Neuronal stem cell (in vitro differentiated cells): ENCODE data around the gene MACROD2.

Experiments
- DNase-seq: peaks from one replicate; pipeline ENCODE4 v3.0.0-alpha.2; 2013; ENCODE audit warnings: low spot score
- H2AFZ ChIP-seq: one replicate; pipeline ENCODE4 v1.6.1; 2013; ENCODE audit warnings: mild to moderate bottlenecking, low read length, inconsistent platforms
- H2AK5ac ChIP-seq: 2 replicates; pipeline ENCODE4 v1.6.1; 2013; ENCODE audit warnings: low read depth, mild to moderate bottlenecking, inconsistent platforms, low read length, moderate library complexity, mixed read lengths
- H2BK120ac ChIP-seq: 2 replicates; pipeline ENCODE4 v1.6.1; 2013; ENCODE audit warnings: low read depth, mild to moderate bottlenecking, inconsistent platforms, low read length, moderate library complexity, mixed read lengths
- H2BK12ac ChIP-seq: one replicate; pipeline ENCODE4 v1.6.1; 2013; ENCODE audit warnings: low read length, inconsistent platforms
- H2BK15ac ChIP-seq: 2 replicates; pipeline ENCODE4 v1.6.1; 2013; ENCODE audit warnings: mild to moderate bottlenecking, low read length, inconsistent platforms, mixed read lengths
- H2BK5ac ChIP-seq: one replicate; pipeline ENCODE4 v1.6.1; 2013; ENCODE audit warnings: inconsistent platforms, mild to moderate bottlenecking, low read length, moderate library complexity
- H3K14ac ChIP-seq: one replicate; pipeline ENCODE4 v1.6.1; 2013; ENCODE audit warnings: low read length, inconsistent platforms
- H3K18ac ChIP-seq: 2 replicates; pipeline ENCODE4 v1.6.1; 2013; ENCODE audit warnings: low read length, inconsistent platforms
- H3K23ac ChIP-seq: 2 replicates; pipeline ENCODE4 v1.6.1; 2013; ENCODE audit warnings: low read depth, mild to moderate bottlenecking, mixed read lengths, low read length, inconsistent platforms; ENCODE audit not compliant: poor library complexity
- H3K27ac ChIP-seq: replicated peaks from 3 replicates; pipeline ENCODE4 v1.5.1; 2013; ENCODE audit warnings: low read length, inconsistent platforms
- H3K27me3 ChIP-seq, 3 experiments: 2 replicates each; pipeline ENCODE4 v1.6.1; 2013; ENCODE audit warnings: low read length in 3 of 3, mild to moderate bottlenecking in 2 of 3, inconsistent platforms in 1 of 3, low read depth in 1 of 3, mixed read lengths in 1 of 3, moderate library complexity in 1 of 3; ENCODE audit not compliant: control insufficient read depth in 3 of 3, insufficient read depth in 3 of 3
- H3K36me3 ChIP-seq, 2 donors: replicated peaks in 1 of 2; 2 replicates each; pipeline ENCODE4 v1.6.1; 2013; ENCODE audit warnings: low read length in 2 of 2; ENCODE audit not compliant: control insufficient read depth in 2 of 2, insufficient read depth in 2 of 2
- H3K4ac ChIP-seq: 2 replicates; pipeline ENCODE4 v1.6.1; 2013; ENCODE audit warnings: inconsistent platforms, mild to moderate bottlenecking, low read length, moderate library complexity
- H3K4me1 ChIP-seq, 2 donors: 1 replicate in 1 of 2; 2 replicates in 1 of 2; pipeline ENCODE4 v1.6.1; 2013; ENCODE audit warnings: low read length in 2 of 2, low read depth in 1 of 2; ENCODE audit not compliant: control insufficient read depth in 2 of 2, insufficient read depth in 1 of 2
- H3K4me2 ChIP-seq: one replicate; pipeline ENCODE4 v1.6.1; 2013; ENCODE audit warnings: mild to moderate bottlenecking, low read length, inconsistent platforms; ENCODE audit not compliant: insufficient read depth, poor library complexity, severe bottlenecking
- H3K4me3 ChIP-seq, 2 donors: 2 replicates each; pipeline ENCODE4 v1.5.1; 2013; ENCODE audit warnings: low read length in 2 of 2, mild to moderate bottlenecking in 2 of 2, inconsistent platforms in 1 of 2, moderate library complexity in 1 of 2
- H3K79me1 ChIP-seq: one replicate; pipeline ENCODE4 v1.6.1; 2013; ENCODE audit warnings: low read depth, mild to moderate bottlenecking, inconsistent platforms, low read length, moderate library complexity
- H3K9ac ChIP-seq: one replicate; pipeline ENCODE4 v1.6.1; 2013; ENCODE audit warnings: mild to moderate bottlenecking, low read depth, low read length, inconsistent platforms; ENCODE audit not compliant: poor library complexity
- H3K9me3 ChIP-seq, 2 donors: replicated peaks in 1 of 2; 2 replicates each; pipeline versions ENCODE3 to v1.6.1; 2013; ENCODE audit warnings: low read length in 2 of 2, mild to moderate bottlenecking in 2 of 2, inconsistent platforms in 1 of 2, low read depth in 1 of 2, mixed read lengths in 1 of 2, moderate library complexity in 1 of 2; ENCODE audit not compliant: control insufficient read depth in 2 of 2, insufficient read depth in 1 of 2
- H4K8ac ChIP-seq: one replicate; pipeline ENCODE4 v1.6.1; 2013; ENCODE audit warnings: low read depth, mild to moderate bottlenecking, inconsistent platforms, low read length, moderate library complexity
- H4K91ac ChIP-seq: one replicate; pipeline ENCODE4 v1.6.1; 2013; ENCODE audit warnings: low read length, low read depth, mild to moderate bottlenecking, inconsistent platforms; ENCODE audit not compliant: poor library complexity
- WGBS, 2 donors: extraction: QIAGEN DNeasy Blood & Tissue Kit; methylation state at CpG; one replicate each; pipeline ENCODE4 v1.1.7; 2013; ENCODE audit warnings: missing lambda C conversion rate in 2 of 2, mixed read lengths in 1 of 2; ENCODE audit not compliant: insufficient read length in 2 of 2, insufficient replicate concordance in 1 of 2; ENCODE audit errors: extremely low coverage in 2 of 2; 5-methylcytosine and 5-hydroxymethylcytosine counted together

Gene MACROD2

GRCh38 chr20:14113416-14113815 is 118.1 kb downstream of the MACROD2 start:
- Histone ChIP-seq H3K23ac (no peak overlapping the region), H3K4ac (no peak overlapping the region), H3K27ac (no peak overlapping the region), H3K27me3 (peaks cover 0 to 3% (median 0%) of the 10 kb centered on the region in 3 experiments), H2BK12ac (no peak overlapping the region), H3K9ac (no peak overlapping the region), H3K36me3 (no peaks in the 10 kb centered on the region), H3K9me3 (no peaks in the 10 kb centered on the region), H4K8ac (no peak overlapping the region), H3K79me1 (no peaks in the 10 kb centered on the region), H4K91ac (no peak overlapping the region), H3K14ac (no peak overlapping the region), H3K4me1 (no peaks in the 10 kb centered on the region), H2AK5ac (no peak overlapping the region), H3K18ac (no peak overlapping the region), H2BK120ac (no peak overlapping the region), H2BK5ac (no peak overlapping the region), H2AFZ (no peak overlapping the region), H3K4me3 (no peak overlapping the region), H3K4me2 (no peak overlapping the region), H2BK15ac (no peak overlapping the region)
- DNase-seq = no peak
- WGBS, 2 donors = no CpG with 5 or more reads among the region's 3 CpGs

GRCh38 chr20:14114065-14114704 is 118.9 kb downstream of the MACROD2 start:
- Histone ChIP-seq H3K4me1 (no peaks in the 10 kb centered on the region), H3K4me2 (no peak overlapping the region), H2BK5ac (no peak overlapping the region), H2BK15ac (no peak overlapping the region), H3K9me3 (no peaks in the 10 kb centered on the region), H3K23ac (no peak overlapping the region), H3K27me3 (peaks cover 0 to 3% (median 0%) of the 10 kb centered on the region in 3 experiments), H2AFZ (no peak overlapping the region), H4K91ac (no peak overlapping the region), H4K8ac (no peak overlapping the region), H3K9ac (no peak overlapping the region), H3K18ac (no peak overlapping the region), H3K79me1 (no peaks in the 10 kb centered on the region), H2BK120ac (no peak overlapping the region), H3K27ac (no peak overlapping the region), H2AK5ac (no peak overlapping the region), H3K36me3 (no peaks in the 10 kb centered on the region), H3K4me3 (no peak overlapping the region), H3K4ac (no peak overlapping the region), H2BK12ac (no peak overlapping the region), H3K14ac (no peak overlapping the region)
- DNase-seq = no peak
- no CpG with 5 or more reads among the region's 3 CpGs for WGBS, 2 donors

- H3K9ac ChIP-seq = no peak overlapping the region
- H2BK15ac ChIP-seq = no peak overlapping the region
- H3K27ac ChIP-seq = no peak overlapping the region
- H4K8ac ChIP-seq = no peak overlapping the region
- no peak overlapping the region for H3K14ac ChIP-seq
- no peaks in the 10 kb centered on the region for H3K79me1 ChIP-seq
- H3K27me3 ChIP-seq = peaks cover 0 to 3% (median 0%) of the 10 kb centered on the region in 3 experiments
- no peak overlapping the region for H3K4me2 ChIP-seq
- no CpG with 5 or more reads among the region's 6 CpGs for WGBS, 2 donors
- no peak for DNase-seq
- no peak overlapping the region for H4K91ac ChIP-seq
- no peak overlapping the region for H3K23ac ChIP-seq
- no peaks in the 10 kb centered on the region for H3K9me3 ChIP-seq
- H2AFZ ChIP-seq = no peak overlapping the region
- no peak overlapping the region for H3K18ac ChIP-seq
- H2BK5ac ChIP-seq = no peak overlapping the region
- H2BK12ac ChIP-seq = no peak overlapping the region
- no peak overlapping the region for H2BK120ac ChIP-seq
- no peaks in the 10 kb centered on the region for H3K4me1 ChIP-seq
- H3K36me3 ChIP-seq = no peaks in the 10 kb centered on the region
- H3K4ac ChIP-seq = no peak overlapping the region
- no peak overlapping the region for H2AK5ac ChIP-seq
- H3K4me3 ChIP-seq = no peak overlapping the region
Observed at GRCh38 chr20:14116037-14116436, 120.7 kb downstream of the MACROD2 start.

GRCh38 chr20:14117768-14118167 is 122.5 kb downstream of the MACROD2 start:
- H3K9ac ChIP-seq = no peak overlapping the region
- H2AK5ac ChIP-seq = no peak overlapping the region
- H3K27me3 ChIP-seq = peaks cover 0 to 3% (median 0%) of the 10 kb centered on the region in 3 experiments
- no peak overlapping the region for H3K4ac ChIP-seq
- no peak for DNase-seq
- no peak overlapping the region for H3K14ac ChIP-seq
- H3K4me2 ChIP-seq = no peak overlapping the region
- H3K4me1 ChIP-seq = no peaks in the 10 kb centered on the region
- H2BK12ac ChIP-seq = no peak overlapping the region
- H3K9me3 ChIP-seq = no peaks in the 10 kb centered on the region
- H3K79me1 ChIP-seq = no peaks in the 10 kb centered on the region
- H3K4me3 ChIP-seq = no peak overlapping the region
- H3K36me3 ChIP-seq = no peaks in the 10 kb centered on the region
- no CpG with 5 or more reads among the region's 2 CpGs for WGBS, 2 donors
- no peak overlapping the region for H4K91ac ChIP-seq
- H2BK120ac ChIP-seq = no peak overlapping the region
- no peak overlapping the region for H4K8ac ChIP-seq
- H3K18ac ChIP-seq = no peak overlapping the region
- no peak overlapping the region for H2BK5ac ChIP-seq
- H2AFZ ChIP-seq = no peak overlapping the region
- H2BK15ac ChIP-seq = no peak overlapping the region
- H3K27ac ChIP-seq = no peak overlapping the region
- no peak overlapping the region for H3K23ac ChIP-seq
